HEK293 (cell line): Measurements from ENCODE around the gene NDRG3.

Experiments used
- YY2 ChIP-seq: fragments of 450-650 bp; formaldehyde crosslinking; IDR thresholded peaks from 2 replicates; pipeline ENCODE4 v1.5.1; 2016; ENCODE audit warnings: missing biosample characterization, missing genetic modification characterization
- ZBTB17 ChIP-seq: fragments of 450-650 bp; formaldehyde crosslinking; IDR thresholded peaks from 2 replicates; pipeline ENCODE4 v1.5.1; 2016; ENCODE audit warnings: missing biosample characterization, missing genetic modification characterization
- ZBTB7A ChIP-seq: fragments of 450-650 bp; formaldehyde crosslinking; IDR thresholded peaks from 2 replicates; pipeline ENCODE4 v1.5.1; 2016; ENCODE audit warnings: low read depth, missing biosample characterization, missing genetic modification characterization
- ZNF169 ChIP-seq: fragments of 450-650 bp; formaldehyde crosslinking; IDR thresholded peaks from 2 replicates; pipeline ENCODE4 v1.5.1; 2016; ENCODE audit warnings: missing biosample characterization, missing genetic modification characterization
- ZNF274 ChIP-seq, 2 experiments: fragments of 200-500 bp in 1 of 2; fragments of 450-650 bp in 1 of 2; sonication (Bioruptor generic) in 1 of 2; formaldehyde crosslinking in 1 of 2; IDR thresholded peaks; 2 replicates each; pipeline versions ENCODE4 v1.5.1 to v1.6.1; 2014 to 2016; ENCODE audit warnings: borderline replicate concordance in 1 of 2, inconsistent platforms in 1 of 2, low read length in 1 of 2, missing biosample characterization in 1 of 2, missing genetic modification characterization in 1 of 2
- ZNF292 ChIP-seq: fragments of 450-650 bp; formaldehyde crosslinking; IDR thresholded peaks from 2 replicates; pipeline ENCODE4 v1.5.1; 2016; ENCODE audit warnings: low read depth, missing biosample characterization, missing genetic modification characterization, borderline replicate concordance
- ZNF530 ChIP-seq: fragments of 450-650 bp; formaldehyde crosslinking; IDR thresholded peaks from 2 replicates; pipeline ENCODE4 v1.5.1; 2016; ENCODE audit warnings: low read depth, missing biosample characterization, missing genetic modification characterization
- ZNF585B ChIP-seq: fragments of 450-650 bp; formaldehyde crosslinking; IDR thresholded peaks from 2 replicates; pipeline ENCODE4 v1.5.1; 2016; ENCODE audit warnings: missing biosample characterization, missing genetic modification characterization
- TF ChIP-seq, protein P1 (sequence below): fragments of 450-650 bp; formaldehyde crosslinking; IDR thresholded peaks from 2 replicates; pipeline ENCODE4 v1.5.1; 2016; ENCODE audit warnings: missing biosample characterization, missing genetic modification characterization
- TF ChIP-seq, protein P2 (sequence below): fragments of 450-650 bp; formaldehyde crosslinking; conservative IDR thresholded peaks from 2 replicates; pipeline ENCODE4 v1.5.1; 2016; ENCODE audit warnings: low read depth, missing biosample characterization, missing genetic modification characterization
- TF ChIP-seq, protein P3 (sequence below): fragments of 450-650 bp; formaldehyde crosslinking; IDR thresholded peaks from 2 replicates; pipeline ENCODE4 v1.5.1; 2016; ENCODE audit warnings: missing biosample characterization, missing genetic modification characterization
- TF ChIP-seq, protein P4 (sequence below): fragments of 450-650 bp; formaldehyde crosslinking; IDR thresholded peaks from 2 replicates; pipeline ENCODE4 v1.5.1; 2016; ENCODE audit warnings: missing biosample characterization, missing genetic modification characterization
- TF ChIP-seq, protein P5 (sequence below): fragments of 450-650 bp; formaldehyde crosslinking; conservative IDR thresholded peaks from 2 replicates; pipeline ENCODE4 v1.5.1; 2016; ENCODE audit warnings: low read depth, missing biosample characterization, missing genetic modification characterization

DNA sequence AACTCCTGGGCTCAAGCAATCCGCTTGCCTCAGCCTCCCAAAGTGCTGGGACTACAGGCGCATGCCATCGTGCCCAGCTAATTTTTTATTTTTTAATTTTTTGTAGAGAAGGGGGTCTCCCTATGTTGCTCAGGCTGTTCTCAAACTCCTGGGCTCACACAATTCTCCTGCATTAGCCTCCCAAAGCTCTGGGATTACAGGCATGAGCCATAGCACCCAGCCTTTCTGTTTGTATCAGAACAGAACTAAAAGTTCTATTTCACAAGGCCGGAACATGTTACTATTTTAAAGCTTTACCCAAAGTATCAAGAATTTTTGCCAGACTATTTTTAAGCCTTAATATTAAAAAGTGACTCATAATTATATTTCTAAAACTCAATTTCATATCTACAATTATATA is 42.4 kb downstream of the NDRG3 start:
- TF ChIP-seq ZBTB17 (tag by site-specific recombination) (no peak), ZNF292 (tag by site-specific recombination) (no peak), ZBTB7A (tag by site-specific recombination) (no peak), ZNF585B (tag by site-specific recombination) (no peak), ZNF530 (no peak), ZNF274 (IDR thresholded peaks at IDR 0.05; ENCODE audit: low read length) (no peak), ZNF274 (tag by site-specific recombination; IDR thresholded peaks at IDR 0.05; ENCODE audit: borderline replicate concordance) (no peak), ZNF169 (tag by site-specific recombination) (no peak), YY2 (tag by site-specific recombination) (no peak)
- TF ChIP-seq, protein P1, sequence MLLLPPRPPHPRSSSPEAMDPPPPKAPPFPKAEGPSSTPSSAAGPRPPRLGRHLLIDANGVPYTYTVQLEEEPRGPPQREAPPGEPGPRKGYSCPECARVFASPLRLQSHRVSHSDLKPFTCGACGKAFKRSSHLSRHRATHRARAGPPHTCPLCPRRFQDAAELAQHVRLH (tag by site-specific recombination), result no peak
- TF ChIP-seq, protein P2, sequence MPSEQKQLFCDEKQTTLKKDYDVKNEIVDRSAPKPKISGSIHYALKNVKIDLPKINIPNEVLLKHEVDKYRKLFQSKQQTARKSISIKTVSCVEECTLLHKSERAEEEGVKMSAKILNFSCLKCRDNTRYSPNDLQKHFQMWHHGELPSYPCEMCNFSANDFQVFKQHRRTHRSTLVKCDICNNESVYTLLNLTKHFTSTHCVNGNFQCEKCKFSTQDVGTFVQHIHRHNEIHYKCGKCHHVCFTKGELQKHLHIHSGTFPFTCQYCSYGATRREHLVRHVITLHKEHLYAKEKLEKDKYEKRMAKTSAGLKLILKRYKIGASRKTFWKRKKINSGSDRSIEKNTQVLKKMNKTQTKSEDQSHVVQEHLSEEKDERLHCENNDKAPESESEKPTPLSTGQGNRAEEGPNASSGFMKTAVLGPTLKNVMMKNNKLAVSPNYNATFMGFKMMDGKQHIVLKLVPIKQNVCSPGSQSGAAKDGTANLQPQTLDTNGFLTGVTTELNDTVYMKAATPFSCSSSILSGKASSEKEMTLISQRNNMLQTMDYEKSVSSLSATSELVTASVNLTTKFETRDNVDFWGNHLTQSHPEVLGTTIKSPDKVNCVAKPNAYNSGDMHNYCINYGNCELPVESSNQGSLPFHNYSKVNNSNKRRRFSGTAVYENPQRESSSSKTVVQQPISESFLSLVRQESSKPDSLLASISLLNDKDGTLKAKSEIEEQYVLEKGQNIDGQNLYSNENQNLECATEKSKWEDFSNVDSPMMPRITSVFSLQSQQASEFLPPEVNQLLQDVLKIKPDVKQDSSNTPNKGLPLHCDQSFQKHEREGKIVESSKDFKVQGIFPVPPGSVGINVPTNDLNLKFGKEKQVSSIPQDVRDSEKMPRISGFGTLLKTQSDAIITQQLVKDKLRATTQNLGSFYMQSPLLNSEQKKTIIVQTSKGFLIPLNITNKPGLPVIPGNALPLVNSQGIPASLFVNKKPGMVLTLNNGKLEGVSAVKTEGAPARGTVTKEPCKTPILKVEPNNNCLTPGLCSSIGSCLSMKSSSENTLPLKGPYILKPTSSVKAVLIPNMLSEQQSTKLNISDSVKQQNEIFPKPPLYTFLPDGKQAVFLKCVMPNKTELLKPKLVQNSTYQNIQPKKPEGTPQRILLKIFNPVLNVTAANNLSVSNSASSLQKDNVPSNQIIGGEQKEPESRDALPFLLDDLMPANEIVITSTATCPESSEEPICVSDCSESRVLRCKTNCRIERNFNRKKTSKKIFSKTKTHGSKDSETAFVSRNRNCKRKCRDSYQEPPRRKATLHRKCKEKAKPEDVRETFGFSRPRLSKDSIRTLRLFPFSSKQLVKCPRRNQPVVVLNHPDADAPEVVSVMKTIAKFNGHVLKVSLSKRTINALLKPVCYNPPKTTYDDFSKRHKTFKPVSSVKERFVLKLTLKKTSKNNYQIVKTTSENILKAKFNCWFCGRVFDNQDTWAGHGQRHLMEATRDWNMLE, result no peak
- TF ChIP-seq, protein P3, sequence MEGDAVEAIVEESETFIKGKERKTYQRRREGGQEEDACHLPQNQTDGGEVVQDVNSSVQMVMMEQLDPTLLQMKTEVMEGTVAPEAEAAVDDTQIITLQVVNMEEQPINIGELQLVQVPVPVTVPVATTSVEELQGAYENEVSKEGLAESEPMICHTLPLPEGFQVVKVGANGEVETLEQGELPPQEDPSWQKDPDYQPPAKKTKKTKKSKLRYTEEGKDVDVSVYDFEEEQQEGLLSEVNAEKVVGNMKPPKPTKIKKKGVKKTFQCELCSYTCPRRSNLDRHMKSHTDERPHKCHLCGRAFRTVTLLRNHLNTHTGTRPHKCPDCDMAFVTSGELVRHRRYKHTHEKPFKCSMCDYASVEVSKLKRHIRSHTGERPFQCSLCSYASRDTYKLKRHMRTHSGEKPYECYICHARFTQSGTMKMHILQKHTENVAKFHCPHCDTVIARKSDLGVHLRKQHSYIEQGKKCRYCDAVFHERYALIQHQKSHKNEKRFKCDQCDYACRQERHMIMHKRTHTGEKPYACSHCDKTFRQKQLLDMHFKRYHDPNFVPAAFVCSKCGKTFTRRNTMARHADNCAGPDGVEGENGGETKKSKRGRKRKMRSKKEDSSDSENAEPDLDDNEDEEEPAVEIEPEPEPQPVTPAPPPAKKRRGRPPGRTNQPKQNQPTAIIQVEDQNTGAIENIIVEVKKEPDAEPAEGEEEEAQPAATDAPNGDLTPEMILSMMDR, result no peak
- TF ChIP-seq, protein P4, sequence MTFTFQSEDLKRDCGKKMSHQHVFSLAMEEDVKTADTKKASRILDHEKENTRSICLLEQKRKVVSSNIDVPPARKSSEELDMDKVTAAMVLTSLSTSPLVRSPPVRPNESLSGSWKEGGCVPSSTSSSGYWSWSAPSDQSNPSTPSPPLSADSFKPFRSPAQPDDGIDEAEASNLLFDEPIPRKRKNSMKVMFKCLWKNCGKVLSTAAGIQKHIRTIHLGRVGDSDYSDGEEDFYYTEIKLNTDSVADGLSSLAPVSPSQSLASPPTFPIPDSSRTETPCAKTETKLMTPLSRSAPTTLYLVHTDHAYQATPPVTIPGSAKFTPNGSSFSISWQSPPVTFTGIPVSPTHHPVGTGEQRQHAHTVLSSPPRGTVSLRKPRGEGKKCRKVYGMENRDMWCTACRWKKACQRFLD (tag by site-specific recombination), result no peak
- TF ChIP-seq, protein P5, sequence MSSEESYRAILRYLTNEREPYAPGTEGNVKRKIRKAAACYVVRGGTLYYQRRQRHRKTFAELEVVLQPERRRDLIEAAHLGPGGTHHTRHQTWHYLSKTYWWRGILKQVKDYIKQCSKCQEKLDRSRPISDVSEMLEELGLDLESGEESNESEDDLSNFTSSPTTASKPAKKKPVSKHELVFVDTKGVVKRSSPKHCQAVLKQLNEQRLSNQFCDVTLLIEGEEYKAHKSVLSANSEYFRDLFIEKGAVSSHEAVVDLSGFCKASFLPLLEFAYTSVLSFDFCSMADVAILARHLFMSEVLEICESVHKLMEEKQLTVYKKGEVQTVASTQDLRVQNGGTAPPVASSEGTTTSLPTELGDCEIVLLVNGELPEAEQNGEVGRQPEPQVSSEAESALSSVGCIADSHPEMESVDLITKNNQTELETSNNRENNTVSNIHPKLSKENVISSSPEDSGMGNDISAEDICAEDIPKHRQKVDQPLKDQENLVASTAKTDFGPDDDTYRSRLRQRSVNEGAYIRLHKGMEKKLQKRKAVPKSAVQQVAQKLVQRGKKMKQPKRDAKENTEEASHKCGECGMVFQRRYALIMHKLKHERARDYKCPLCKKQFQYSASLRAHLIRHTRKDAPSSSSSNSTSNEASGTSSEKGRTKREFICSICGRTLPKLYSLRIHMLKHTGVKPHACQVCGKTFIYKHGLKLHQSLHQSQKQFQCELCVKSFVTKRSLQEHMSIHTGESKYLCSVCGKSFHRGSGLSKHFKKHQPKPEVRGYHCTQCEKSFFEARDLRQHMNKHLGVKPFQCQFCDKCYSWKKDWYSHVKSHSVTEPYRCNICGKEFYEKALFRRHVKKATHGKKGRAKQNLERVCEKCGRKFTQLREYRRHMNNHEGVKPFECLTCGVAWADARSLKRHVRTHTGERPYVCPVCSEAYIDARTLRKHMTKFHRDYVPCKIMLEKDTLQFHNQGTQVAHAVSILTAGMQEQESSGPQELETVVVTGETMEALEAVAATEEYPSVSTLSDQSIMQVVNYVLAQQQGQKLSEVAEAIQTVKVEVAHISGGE (tag by site-specific recombination), result no peak
